HG03565 (cell line): ENCODE data around the gene MED12L.
"Not testable (repeated sequence)": the region's sequence is repeated elsewhere in the genome, so short reads cannot be mapped to it uniquely, and the experiment has no call there.

Source experiments
- ATAC-seq: cut with Tn5 transposase; IDR thresholded peaks from one replicate; pipeline ENCODE4 v1.9.1; 2021; ENCODE audit warnings: mild to moderate bottlenecking, moderate library complexity; ENCODE audit not compliant: unreplicated experiment

The MED12L gene

GRCh38 chr3:151357463-151357850, 272.0 kb downstream of the MED12L start:
- ATAC-seq: no peak

- ATAC-seq: no peak
Observed at GRCh38 chr3:151362751-151363174, 277.3 kb downstream of the MED12L start.

GRCh38 chr3:151366993-151367392, 281.5 kb downstream of the MED12L start:
- ATAC-seq: no peak

- no peak for ATAC-seq
Observed at GRCh38 chr3:151367448-151367847, 282.0 kb downstream of the MED12L start.

GRCh38 chr3:151371526-151371925, 286.1 kb downstream of the MED12L start:
- ATAC-seq: no peak

- ATAC-seq: no peak
Observed at GRCh38 chr3:151372063-151372820, 286.8 kb downstream of the MED12L start.

GRCh38 chr3:151377768-151378385, 292.4 kb downstream of the MED12L start:
- peak; percentile 35 for ATAC-seq

- no peak for ATAC-seq
Observed at GRCh38 chr3:151379083-151379734, 293.7 kb downstream of the MED12L start.

GRCh38 chr3:151382671-151383070, 297.2 kb downstream of the MED12L start:
- no peak for ATAC-seq

GRCh38 chr3:151383111-151383510, 297.6 kb downstream of the MED12L start:
- no peak for ATAC-seq

GRCh38 chr3:151383956-151384355, 298.5 kb downstream of the MED12L start:
- peak; percentile 35 for ATAC-seq

GRCh38 chr3:151384741-151385174, 299.3 kb downstream of the MED12L start, which contains the start of gene P2RY12:
P2RY12 (minus strand) TSS chr3:151384753; CDS start chr3:151338845, 45,908 bp downstream.
- peak; percentile 56 for ATAC-seq

GRCh38 chr3:151386056-151386455, 300.6 kb downstream of the MED12L start:
- no peak for ATAC-seq

GRCh38 chr3:151387432-151387831, 302.0 kb downstream of the MED12L start:
- ATAC-seq: no peak

GRCh38 chr3:151387842-151388241, 302.4 kb downstream of the MED12L start:
- ATAC-seq: no peak

GRCh38 chr3:151391720-151392119, 306.3 kb downstream of the MED12L start:
- no peak for ATAC-seq

GRCh38 chr3:151392191-151392590, 306.7 kb downstream of the MED12L start:
- ATAC-seq: not testable (repeated sequence)

GRCh38 chr3:151393146-151393830, 307.8 kb downstream of the MED12L start:
- ATAC-seq: no peak

- ATAC-seq: no peak
Observed at GRCh38 chr3:151393941-151394340, 308.5 kb downstream of the MED12L start.

GRCh38 chr3:151394611-151395010, 309.1 kb downstream of the MED12L start:
- no peak for ATAC-seq

- no peak for ATAC-seq
Observed at GRCh38 chr3:151395806-151396205, 310.3 kb downstream of the MED12L start.
